NCI-H524 treated with DMSO at 0.1 percent for 48 hours (cell line): ENCODE measurements around the gene SLC26A4.

ENCODE experiments used
- DNase-seq: peaks from one replicate; lab custom pipeline; 2025; lab: John Stamatoyannopoulos, UW

SLC26A4 gene

DNA sequence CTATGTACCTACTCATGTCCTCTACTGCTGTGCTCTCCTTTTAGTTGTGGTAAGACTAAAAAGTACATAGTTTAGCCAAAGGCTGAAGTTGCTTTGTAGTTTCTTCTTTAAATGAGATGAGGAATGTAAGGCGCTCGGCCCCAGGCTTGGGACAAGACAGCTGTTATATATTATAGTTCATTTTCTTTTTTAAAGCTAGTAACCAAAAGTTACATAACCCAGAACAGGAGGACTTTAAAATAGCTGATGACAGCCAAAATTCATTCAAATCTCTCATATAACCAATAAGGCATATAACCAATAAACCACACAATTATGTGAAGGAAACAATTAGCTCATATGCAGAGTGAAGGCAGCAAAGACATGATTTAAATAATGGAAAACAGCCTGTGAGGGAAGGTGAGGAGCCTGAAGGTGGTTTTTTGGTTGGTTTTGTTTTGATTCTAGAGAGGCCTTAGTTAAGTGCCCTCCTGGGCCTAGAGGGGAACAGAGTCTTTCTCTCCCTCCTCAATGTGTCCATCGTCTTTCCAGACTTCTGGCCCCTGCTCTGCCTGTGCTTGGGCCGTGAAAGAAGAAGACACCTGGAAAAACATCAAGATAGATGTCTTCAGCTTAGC is 35.8 kb downstream of the SLC26A4 start:
- no peak for DNase-seq

- DNase-seq: peak; percentile 3
These were observed 36.9 kb downstream of the SLC26A4 start for GRCh38 chr7:107697321-107698049.

DNA sequence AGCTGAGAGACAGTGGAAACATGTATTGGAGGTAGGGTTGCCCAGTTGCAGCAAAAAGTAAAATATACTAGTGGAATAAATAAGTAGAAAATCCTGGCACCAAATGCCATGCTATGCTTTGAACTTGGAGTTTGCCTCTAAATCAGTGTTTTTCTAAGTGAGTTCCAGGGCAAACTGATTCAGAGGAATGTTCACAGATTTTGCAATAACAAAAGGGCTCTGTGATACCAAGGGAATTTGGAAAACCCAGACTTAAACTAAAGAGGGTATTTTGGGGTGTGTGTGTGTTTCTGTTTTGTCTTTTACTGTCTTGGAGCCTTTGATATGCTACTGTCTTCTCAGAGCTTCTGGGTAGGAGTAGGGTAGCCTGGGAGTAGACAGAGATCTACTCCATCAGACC is 39.9 kb downstream of the SLC26A4 start:
- no peak for DNase-seq

DNA sequence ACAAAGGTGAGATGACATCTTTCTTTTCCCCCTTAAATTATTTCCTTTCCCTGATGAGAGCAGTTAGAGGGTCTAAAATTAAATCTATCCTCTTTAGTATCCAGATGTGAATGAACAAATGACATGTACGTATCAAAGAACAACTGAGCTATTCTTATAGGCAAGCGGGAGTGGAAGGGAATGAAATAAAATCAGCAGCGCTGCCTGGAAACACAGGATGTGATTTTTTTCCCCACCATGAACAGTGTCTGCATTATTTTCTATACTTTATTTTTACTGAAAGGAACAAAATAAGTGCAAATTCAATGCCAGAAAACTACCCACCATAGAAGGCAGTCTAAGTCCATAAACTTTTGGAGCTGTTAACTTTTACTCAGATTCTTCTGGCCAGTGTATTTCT is 40.6 kb downstream of the SLC26A4 start:
- DNase-seq: no peak

DNA sequence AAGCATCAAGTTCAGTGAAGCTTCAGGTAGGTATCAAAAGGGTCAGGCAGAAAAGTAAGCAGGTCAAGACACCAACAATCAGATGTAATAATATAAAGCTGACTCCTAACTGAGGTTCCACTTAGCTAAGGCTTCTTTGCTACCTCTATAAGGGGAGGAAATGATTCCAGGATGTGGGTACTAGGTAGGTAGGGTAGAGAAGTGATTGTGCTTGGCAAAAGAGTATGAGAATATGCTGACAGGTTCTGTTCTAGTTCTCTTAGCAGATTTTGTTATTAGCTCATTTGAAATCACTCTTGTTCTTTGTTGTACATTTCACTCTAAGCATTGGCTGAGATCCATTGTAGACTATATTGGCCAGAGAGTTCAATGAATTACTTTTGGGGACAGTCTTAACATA is 42.6 kb downstream of the SLC26A4 start:
- DNase-seq: no peak

- DNase-seq: no peak
These were observed 43.2 kb downstream of the SLC26A4 start for GRCh38 chr7:107703872-107704271.

DNA sequence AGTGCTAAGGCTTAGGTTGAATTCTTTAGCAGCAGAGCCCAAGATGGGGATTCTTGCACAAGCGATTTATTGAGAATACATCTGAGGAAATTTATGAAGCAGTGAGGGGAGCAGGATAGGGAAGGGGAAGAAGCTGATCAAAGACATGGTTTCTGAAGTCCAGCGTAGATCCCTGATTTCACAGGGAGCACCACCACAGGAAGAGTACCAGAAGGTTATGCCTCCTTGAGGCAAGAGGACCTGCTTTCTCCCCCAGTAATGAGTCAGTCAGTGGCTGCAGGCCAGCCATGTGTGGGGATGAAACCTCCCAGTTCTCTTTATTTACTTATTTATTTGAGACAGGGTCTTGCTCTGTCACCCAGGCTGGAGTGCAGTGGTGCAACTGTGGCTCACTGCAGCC is 48.3 kb downstream of the SLC26A4 start:
- DNase-seq: no peak

DNA sequence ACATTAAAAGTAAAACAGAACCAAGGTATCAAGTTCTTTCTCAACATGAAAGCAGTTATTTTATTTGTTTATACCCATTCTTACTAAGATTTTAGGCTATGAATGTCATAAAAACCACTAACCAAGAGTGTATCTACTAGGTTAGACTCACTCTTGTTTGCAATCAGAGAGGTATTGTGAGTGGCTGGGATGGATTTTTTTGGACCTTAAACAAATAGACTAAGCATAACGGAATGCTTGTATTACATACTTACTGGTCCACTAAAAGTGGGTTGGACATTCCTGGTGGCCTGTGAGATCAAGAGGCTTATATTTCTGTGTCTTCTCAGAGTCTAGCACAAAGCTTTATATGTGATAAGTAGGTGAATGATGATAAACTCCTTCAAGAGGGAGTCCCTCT is 50.7 kb downstream of the SLC26A4 start:
- DNase-seq: no peak

GRCh38 chr7:107712025-107712424 is 51.4 kb downstream of the SLC26A4 start:
- DNase-seq: no peak

GRCh38 chr7:107712896-107713295 is 52.3 kb downstream of the SLC26A4 start:
- DNase-seq: no peak

GRCh38 chr7:107715531-107715930 is 54.9 kb downstream of the SLC26A4 start:
- DNase-seq: no peak

GRCh38 chr7:107718456-107719193 is 58.0 kb downstream of the SLC26A4 start:
- DNase-seq: no peak

- DNase-seq: no peak
These were observed 60.7 kb downstream of the SLC26A4 start for GRCh38 chr7:107721286-107721685.

DNA sequence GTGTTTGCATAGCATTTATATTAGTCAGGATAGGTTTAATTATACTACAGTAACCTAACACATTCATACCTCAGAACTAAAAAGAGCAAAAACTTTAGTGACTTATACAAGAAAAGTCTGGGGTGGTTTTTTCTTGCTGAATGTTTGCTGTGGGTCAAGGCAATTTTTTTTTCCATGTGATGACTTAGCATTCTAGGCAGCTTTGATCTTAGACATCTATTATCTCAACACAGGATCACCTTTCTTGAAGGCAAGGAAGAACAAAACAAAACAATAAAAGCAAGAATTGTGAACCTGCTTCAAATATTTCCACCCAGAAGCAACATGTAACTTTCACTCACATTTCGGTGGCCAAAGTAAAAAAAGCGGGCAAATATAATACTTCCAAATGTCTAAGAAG is 62.6 kb downstream of the SLC26A4 start:
- DNase-seq: no peak

GRCh38 chr7:107725138-107725740 is 64.6 kb downstream of the SLC26A4 start:
- DNase-seq: no peak

- no peak for DNase-seq
These were observed 65.9 kb downstream of the SLC26A4 start for GRCh38 chr7:107726356-107727130.

DNA sequence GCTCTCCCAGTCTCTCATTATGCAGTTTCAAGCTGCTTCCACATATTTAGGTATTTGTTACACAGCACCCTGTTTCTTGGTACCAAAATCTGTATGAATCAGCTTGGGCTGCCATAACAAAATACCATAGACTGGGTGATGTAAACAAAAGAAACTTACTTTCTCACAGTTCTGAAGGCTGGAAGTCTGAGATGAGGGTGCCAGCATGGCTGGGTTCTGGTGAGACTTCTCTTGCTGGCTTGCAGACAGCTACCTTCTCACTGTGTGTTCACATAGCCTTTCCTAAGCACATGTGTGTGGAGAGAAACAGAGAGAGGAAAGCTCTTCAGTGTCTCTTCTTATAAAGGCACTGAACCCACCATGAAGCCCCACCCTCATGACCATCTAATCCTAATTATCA is 67.6 kb downstream of the SLC26A4 start:
- DNase-seq: no peak

DNA sequence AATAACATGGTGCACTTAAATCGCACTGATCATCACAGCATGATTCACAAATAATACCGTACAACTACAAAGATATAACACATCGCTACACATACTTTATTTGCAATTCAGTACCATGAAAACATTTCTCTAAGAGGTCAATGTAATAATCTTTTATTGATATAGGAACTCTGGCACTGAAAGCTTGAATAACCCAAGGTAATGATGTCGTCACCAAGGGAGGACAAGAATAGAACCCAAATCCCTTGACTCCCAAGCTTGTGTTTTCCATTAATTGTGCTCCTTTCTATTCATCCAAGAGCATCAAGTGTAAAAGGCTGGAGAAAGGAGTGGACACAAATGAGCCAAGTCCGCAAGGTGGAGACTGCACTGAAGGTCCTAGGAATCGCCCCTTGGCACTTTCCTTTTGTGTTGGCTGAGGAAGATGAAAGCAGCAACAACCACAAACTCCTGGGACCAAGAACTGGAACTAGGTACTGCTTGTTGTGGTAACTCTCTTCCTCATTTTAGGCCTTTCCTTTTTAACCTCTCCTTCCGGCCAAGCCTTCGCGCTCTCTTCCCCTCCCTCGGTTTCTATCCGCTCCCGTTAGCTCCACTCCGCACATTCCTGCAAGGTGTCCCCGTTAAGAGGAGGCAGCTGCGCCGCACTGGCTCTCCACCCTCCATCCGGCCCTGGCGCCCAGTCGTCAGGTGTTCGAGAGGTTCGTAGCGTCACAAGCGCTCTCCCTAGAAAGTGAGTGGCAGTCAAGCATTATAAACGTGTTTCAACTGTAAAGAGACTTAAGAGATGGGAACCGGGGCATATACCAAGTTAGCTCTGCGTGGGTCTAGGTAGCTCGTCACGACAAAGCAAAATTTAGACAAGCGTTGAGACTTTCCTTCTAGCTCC is 82.3 kb downstream of the SLC26A4 start:
- DNase-seq: no peak

DNA sequence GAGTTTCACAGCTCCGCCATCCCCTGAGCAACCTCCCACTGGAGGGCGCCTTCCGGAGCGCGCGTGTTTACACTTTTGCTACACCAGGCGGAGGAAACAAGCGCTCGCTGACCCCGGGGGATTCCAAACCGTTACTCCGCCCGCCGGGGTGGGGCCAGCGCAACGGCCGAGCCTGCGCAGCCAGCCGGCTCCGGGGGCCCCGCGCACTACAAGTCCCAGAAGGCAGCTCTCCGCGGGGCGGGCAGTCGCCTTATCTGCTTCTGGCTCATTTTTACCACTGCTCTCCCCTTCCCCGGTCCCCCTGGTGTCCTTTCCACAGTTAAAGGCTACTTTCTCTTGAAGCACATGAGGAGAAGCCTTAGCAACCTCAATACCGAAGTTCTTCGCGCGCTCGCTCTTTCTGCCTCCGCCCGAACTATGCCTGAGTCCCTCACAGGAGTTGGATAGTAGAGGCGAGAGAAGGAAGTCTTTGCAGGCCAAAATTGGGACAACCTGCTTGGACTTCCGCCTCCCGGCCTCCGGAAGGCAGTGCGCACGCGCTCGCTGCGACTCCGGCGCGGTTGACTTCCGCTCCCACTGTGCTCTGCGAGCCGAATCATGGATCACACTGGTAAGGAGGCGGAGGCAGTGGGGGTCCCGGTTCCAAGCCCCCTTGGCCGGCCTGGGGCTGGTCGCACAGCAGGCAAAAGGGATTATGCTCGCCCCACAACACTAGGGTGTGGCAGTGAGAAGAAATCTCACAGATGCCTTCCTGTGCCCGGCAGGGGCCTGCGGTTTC is 83.1 kb downstream of the SLC26A4 start, which contains the start of gene CBLL1:
Gene CBLL1, plus strand, starts transcription at position 576 of the 778 bp plus-strand sequence. Its CDS starts 22 bp downstream, at position 598.
- peak; percentile 79 for DNase-seq

GRCh38 chr7:107744345-107744750 is 83.7 kb downstream of the SLC26A4 start:
- no peak for DNase-seq
